ENCODE data around the gene PIP4K2A. TPM values are rescaled to one million over a fixed set of nuclear protein-coding genes. Genes with fewer than 3 reads are reported as not detected.

Gene PIP4K2A
- total and polyA plus RNA-seq, 2 donors (not counting 3 experiments of a cell fraction or from before 2014, with no cell fraction given) = 11.8 to 32.6 TPM

DNA sequence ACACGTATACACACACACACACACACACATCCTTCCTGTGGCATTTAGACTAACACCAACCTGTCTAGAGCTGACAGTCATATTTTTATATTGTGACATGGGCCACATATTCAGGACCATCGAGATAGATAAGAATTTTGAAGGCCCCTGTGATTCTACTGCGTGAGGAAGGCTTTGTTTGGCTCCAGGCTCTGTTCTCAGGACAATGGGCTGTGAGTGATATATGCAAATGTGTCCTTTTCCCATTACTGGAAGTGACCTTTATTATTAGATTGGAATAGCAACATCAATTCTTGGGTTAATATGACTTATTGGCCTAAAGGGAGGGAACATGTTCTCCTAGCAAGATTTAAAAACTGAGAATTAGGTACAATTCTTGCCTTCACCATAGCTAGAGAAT lies 213.0 kb downstream of the PIP4K2A start:
- H4K20me1 ChIP-seq (replicated peaks; ENCODE audit: control insufficient read depth, extremely low read depth, insufficient read depth, low read length) = no peaks in the 10 kb centered on the region
- CTCF ChIA-PET = no interaction called here
- H3K9ac ChIP-seq (replicated peaks; ENCODE audit: extremely low read depth, insufficient read depth, low read length) = no peak overlapping the region
- H3K9me3 ChIP-seq (replicated peaks; ENCODE audit: control insufficient read depth, insufficient read depth, low read length) = no peaks in the 10 kb centered on the region
- H3K4me1 ChIP-seq (ENCODE audit: control insufficient read depth, extremely low read depth, insufficient read depth, low read length) = no peaks in the 10 kb centered on the region
- H3K4me2 ChIP-seq (ENCODE audit: insufficient read depth, low read length) = no peak overlapping the region
- H3K9me1 ChIP-seq (replicated peaks; ENCODE audit: control insufficient read depth, extremely low read depth, insufficient read depth, low read length) = no peaks in the 10 kb centered on the region
- no peaks in the 10 kb centered on the region for H3K79me2 ChIP-seq (ENCODE audit: control insufficient read depth, insufficient read depth, low read length)
- FAIRE-seq = no peak
- BruUV-seq (replicated peaks) = no TSS peak
- dilution Hi-C loops (cut with MboI; ENCODE audit: extremely low pct_ligation_motif_present, low sequenced_read_pairs) (no loop called here), intact Hi-C loops (cut with micrococcal nuclease) (no loop called here)
- H3K36me3 ChIP-seq (ENCODE audit: control insufficient read depth in 2 of 2, extremely low read depth in 1 of 2, insufficient read depth in 2 of 2, low read length in 2 of 2) = no peaks in the 10 kb centered on the region
- no peak overlapping the region for H2AFZ ChIP-seq (ENCODE audit: low read depth, low read length)
- H3K27ac ChIP-seq (ENCODE audit: insufficient read depth, low read depth, low read length) = no peak overlapping the region
- no peak overlapping the region for H3K4me3 ChIP-seq (replicated peaks in 1 of 3; ENCODE audit: insufficient read depth in 1 of 3, low read depth in 1 of 3, low read length in 3 of 3)
- H3K27me3 ChIP-seq (ENCODE audit: control insufficient read depth in 2 of 2, insufficient read depth in 2 of 2, low read length in 2 of 2) = peaks cover 15 to 18% of the 10 kb centered on the region in 2 experiments
- DNase-seq (ENCODE audit: low read depth, low spot score) = no peak
- POLR2A ChIA-PET = no interaction called here
- TF ChIP-seq, protein P1, sequence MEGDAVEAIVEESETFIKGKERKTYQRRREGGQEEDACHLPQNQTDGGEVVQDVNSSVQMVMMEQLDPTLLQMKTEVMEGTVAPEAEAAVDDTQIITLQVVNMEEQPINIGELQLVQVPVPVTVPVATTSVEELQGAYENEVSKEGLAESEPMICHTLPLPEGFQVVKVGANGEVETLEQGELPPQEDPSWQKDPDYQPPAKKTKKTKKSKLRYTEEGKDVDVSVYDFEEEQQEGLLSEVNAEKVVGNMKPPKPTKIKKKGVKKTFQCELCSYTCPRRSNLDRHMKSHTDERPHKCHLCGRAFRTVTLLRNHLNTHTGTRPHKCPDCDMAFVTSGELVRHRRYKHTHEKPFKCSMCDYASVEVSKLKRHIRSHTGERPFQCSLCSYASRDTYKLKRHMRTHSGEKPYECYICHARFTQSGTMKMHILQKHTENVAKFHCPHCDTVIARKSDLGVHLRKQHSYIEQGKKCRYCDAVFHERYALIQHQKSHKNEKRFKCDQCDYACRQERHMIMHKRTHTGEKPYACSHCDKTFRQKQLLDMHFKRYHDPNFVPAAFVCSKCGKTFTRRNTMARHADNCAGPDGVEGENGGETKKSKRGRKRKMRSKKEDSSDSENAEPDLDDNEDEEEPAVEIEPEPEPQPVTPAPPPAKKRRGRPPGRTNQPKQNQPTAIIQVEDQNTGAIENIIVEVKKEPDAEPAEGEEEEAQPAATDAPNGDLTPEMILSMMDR (IDR thresholded peaks at IDR 0.05; ENCODE audit: extremely low read depth in 1 of 2, insufficient read depth in 1 of 2, low read depth in 1 of 2, low read length in 2 of 2) = no peak
- TF ChIP-seq GATA2 (IDR thresholded peaks at IDR 0.05; ENCODE audit: insufficient read depth, insufficient read length, low read depth, low read length) (no peak), POLR2A (IDR thresholded peaks at IDR 0.05; ENCODE audit: low read depth, low read length) (no peak), FOS (IDR thresholded peaks at IDR 0.05; ENCODE audit: borderline replicate concordance, insufficient read depth, low read length) (no peak), POLR2AphosphoS5 (IDR thresholded peaks at IDR 0.05; ENCODE audit: insufficient read depth, low read depth, low read length) (no peak), JUN (IDR thresholded peaks at IDR 0.05; ENCODE audit: borderline replicate concordance, insufficient read depth, insufficient read length, low read depth) (no peak), EZH2 (IDR thresholded peaks at IDR 0.05; ENCODE audit: borderline replicate concordance, low read depth, low read length, severe bottlenecking) (no peak), MYC (IDR thresholded peaks at IDR 0.05; ENCODE audit: low read depth, low read length) (no peak)
- TF ChIP-seq, protein P2, sequence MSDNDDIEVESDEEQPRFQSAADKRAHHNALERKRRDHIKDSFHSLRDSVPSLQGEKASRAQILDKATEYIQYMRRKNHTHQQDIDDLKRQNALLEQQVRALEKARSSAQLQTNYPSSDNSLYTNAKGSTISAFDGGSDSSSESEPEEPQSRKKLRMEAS (IDR thresholded peaks at IDR 0.05; ENCODE audit: insufficient read depth, insufficient read length) = no peak
